Measurements from ENCODE around the gene SIRPG. TPM values are rescaled to one million over a fixed set of nuclear protein-coding genes. Genes with fewer than 3 reads are reported as not detected.

The SIRPG gene
- total RNA-seq (2022; extraction: Qiagen RNA extraction) = not detected in 5 replicates

DNA sequence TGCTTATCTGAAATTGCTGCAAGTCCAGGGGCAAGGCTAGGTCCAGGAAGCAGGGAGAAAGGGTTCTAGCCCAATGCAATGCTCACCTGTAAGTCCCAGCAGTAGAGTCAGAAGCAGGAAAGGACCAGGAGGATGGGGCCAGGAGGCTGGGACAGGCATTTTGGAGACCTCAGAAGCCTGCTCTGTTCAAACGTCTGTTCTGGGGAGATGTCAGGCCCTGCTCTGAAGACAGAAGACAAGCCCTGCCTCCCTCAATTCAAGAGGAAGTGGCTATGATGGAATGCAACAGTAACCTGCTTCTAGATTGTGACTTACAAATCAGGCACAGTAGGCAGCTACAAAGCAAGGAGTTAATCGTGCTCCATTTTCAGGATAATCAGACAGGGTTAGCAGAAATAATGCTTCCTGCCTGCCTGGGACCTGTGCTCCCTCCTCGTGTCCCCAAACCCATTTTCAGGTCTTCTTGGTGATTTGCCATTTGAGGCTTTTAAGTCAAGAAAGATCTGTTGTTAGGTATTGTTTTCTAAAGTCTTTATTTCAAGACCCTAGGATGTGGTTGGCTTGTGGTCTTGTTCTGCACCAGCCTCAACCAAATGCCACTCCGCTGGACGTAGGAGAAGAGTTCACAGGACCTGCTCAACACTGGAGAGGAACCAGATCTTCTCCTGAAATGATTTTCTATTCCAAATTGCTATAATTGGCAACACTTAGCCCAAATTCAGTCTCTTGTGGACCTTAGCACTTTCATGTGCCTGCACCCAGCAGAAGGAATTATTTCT is at the start of gene SIRPG:
SIRPG (minus strand) TSS at position 224 of the 779 bp plus-strand sequence; CDS start at position 159, 65 bp downstream.

DNA sequence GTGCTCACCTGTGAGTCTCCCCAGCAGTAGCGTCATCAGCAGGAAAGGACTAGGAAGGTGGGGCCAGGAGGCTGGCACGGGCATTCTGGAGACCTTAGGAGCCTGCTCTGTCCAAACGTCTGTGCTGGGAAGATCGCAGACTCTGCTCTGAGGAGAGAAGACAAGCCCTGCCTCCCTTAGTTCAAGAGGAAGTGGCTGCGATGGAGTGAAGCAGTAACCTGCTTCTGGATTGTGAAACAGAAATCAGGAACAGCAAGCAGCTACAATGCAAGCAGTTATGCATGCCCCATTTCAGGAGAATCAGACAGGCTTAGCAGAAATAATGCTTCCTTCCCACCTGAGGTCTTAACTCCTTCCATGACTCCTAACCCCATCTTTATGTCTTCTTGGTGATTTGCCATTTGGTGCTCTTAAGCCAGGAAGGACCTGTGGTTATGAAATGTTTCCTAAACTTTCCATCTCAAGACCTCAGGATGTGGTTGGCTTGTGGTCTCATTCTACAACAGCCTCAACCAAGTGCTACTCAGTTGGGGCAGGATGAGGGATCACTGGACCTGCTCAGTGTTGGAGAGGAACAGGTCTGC is 37.6 kb downstream of the SIRPG start, which contains the start of gene SIRPB1:
SIRPB1 (minus strand) TSS at position 149 of the 584 bp plus-strand sequence; CDS start at position 84, 65 bp downstream.

Other genes with a start within 250 kb of the SIRPG start
- gene NSFL1C, start 190.9 kb downstream of the SIRPG start, total RNA-seq (2022; extraction: Qiagen RNA extraction) = 108 to 129 TPM (median 113 TPM) in 5 replicates
- not detected in 5 replicates for gene SIRPB2, start 166.4 kb downstream of the SIRPG start, total RNA-seq (2022; extraction: Qiagen RNA extraction)
- gene SIRPD, start 100.1 kb downstream of the SIRPG start, total RNA-seq (2022; extraction: Qiagen RNA extraction) = not detected in 5 replicates
- gene SIRPB1, start 37.8 kb downstream of the SIRPG start, total RNA-seq (2022; extraction: Qiagen RNA extraction) = 0.32 to 0.71 TPM (median 0.55 TPM) in 5 replicates
- 20.8 to 26.4 TPM (median 22.9 TPM) in 5 replicates for gene SIRPA, start 237.6 kb upstream of the SIRPG start, total RNA-seq (2022; extraction: Qiagen RNA extraction)